GM21526 (cell line): ENCODE data around the gene ERVW-1.
"Not testable (repeated sequence)": the region's sequence is repeated elsewhere in the genome, so short reads cannot be mapped to it uniquely, and the experiment has no call there.

Experiments
- ATAC-seq: cut with Tn5 transposase; IDR thresholded peaks from one replicate; pipeline ENCODE4 v1.9.1; 2021; ENCODE audit warnings: moderate library complexity; ENCODE audit not compliant: unreplicated experiment, low FRiP score

Gene ERVW-1

GRCh38 chr7:92477681-92478080 is at the start of gene ERVW-1:
ERVW-1 (minus strand) TSS chr7:92477946; CDS start chr7:92470381, 7,565 bp downstream.
- ATAC-seq, result not testable (repeated sequence)

GRCh38 chr7:92523110-92523509 is 45.4 kb upstream of the ERVW-1 start:
- ATAC-seq, result no peak

- no peak for ATAC-seq
Observed at GRCh38 chr7:92520024-92520423, 42.3 kb upstream of the ERVW-1 start.

- no peak for ATAC-seq
Observed at GRCh38 chr7:92517631-92518030, 39.9 kb upstream of the ERVW-1 start.

GRCh38 chr7:92513167-92513902 is 35.6 kb upstream of the ERVW-1 start:
- ATAC-seq, result no peak

- ATAC-seq, result no peak
Observed at GRCh38 chr7:92508946-92509345, 31.2 kb upstream of the ERVW-1 start.

GRCh38 chr7:92506363-92506762 is 28.6 kb upstream of the ERVW-1 start:
- ATAC-seq, result no peak

- ATAC-seq, result no peak
Observed at GRCh38 chr7:92504563-92504962, 26.8 kb upstream of the ERVW-1 start.

GRCh38 chr7:92503767-92504166 is 26.0 kb upstream of the ERVW-1 start:
- no peak for ATAC-seq

- ATAC-seq, result no peak
Observed at GRCh38 chr7:92498557-92498956, 20.8 kb upstream of the ERVW-1 start.

- ATAC-seq, result no peak
Observed at GRCh38 chr7:92496876-92497275, 19.1 kb upstream of the ERVW-1 start.

- no peak for ATAC-seq
Observed at GRCh38 chr7:92489634-92490033, 11.9 kb upstream of the ERVW-1 start.

- ATAC-seq, result no peak
Observed at GRCh38 chr7:92487804-92488203, 10.1 kb upstream of the ERVW-1 start.

- no peak for ATAC-seq
Observed at GRCh38 chr7:92485974-92486373, 8.2 kb upstream of the ERVW-1 start.

- ATAC-seq, result no peak
Observed at GRCh38 chr7:92485267-92485892, 7.6 kb upstream of the ERVW-1 start.

GRCh38 chr7:92484226-92484625 is 6.5 kb upstream of the ERVW-1 start:
- not testable (repeated sequence) for ATAC-seq

- not testable (repeated sequence) for ATAC-seq
Observed at GRCh38 chr7:92483624-92484023, 5.9 kb upstream of the ERVW-1 start.

GRCh38 chr7:92479146-92479545 is 1.4 kb upstream of the ERVW-1 start:
- ATAC-seq, result not testable (repeated sequence)

GRCh38 chr7:92478711-92479110 is 965 bp upstream of the ERVW-1 start:
- ATAC-seq, result no peak

GRCh38 chr7:92478095-92478494 is 349 bp upstream of the ERVW-1 start:
- no peak for ATAC-seq

- ATAC-seq, result not testable (repeated sequence)
Observed at GRCh38 chr7:92475851-92476590, 1.7 kb downstream of the ERVW-1 start.
